ENCODE results near the gene MAD2L1.

The MAD2L1 gene

GRCh38 chr4:120057416-120057815 lies 9.2 kb downstream of the MAD2L1 start:
- DNase-seq, result no peak

DNA sequence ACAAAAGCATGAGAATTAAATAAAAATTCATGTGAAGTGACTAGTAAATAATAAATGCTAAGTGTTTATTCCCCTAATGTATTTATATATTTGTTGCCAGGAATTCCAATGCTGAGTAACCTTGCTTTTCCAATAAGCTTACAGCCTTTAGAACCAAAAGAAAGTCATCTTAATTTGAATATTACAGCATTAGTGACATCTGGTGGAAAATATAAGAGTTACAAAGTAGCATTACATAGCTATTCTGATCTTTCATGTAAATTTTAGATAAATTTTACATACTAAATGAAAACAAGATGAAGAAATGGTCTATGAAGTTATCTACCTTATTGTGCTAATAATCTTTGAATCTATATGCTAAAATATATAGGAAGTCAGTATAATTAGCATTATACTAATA lies 10.4 kb downstream of the MAD2L1 start:
- no peak for DNase-seq

- no peak for DNase-seq
These were observed 10.9 kb downstream of the MAD2L1 start for GRCh38 chr4:120055795-120056194.

GRCh38 chr4:120055162-120055561 lies 11.5 kb downstream of the MAD2L1 start:
- no peak for DNase-seq

GRCh38 chr4:120053911-120054310 lies 12.7 kb downstream of the MAD2L1 start:
- no peak for DNase-seq

DNA sequence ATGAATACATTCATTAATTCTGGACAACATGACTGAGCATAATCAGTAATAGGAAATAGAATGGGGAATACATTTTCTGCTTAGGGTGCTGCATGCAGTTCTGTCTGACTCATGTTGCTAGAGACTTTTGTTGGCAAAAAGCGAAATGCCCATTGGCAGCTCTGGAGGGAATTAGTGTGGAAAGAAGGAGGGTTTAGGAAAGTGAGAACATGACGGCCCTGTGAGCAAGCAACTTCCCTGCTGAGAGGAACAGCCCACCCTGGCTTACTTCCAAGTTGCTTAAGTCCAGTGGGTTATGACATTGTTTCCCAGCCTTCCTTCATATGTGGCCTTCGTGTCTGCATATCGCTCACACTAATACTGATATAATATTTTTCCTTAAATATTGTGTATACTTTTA lies 13.8 kb downstream of the MAD2L1 start:
- no peak for DNase-seq

GRCh38 chr4:120051253-120051652 lies 15.4 kb downstream of the MAD2L1 start:
- DNase-seq, result no peak

- peak; percentile 87 for DNase-seq
These were observed 16.7 kb downstream of the MAD2L1 start for GRCh38 chr4:120049732-120050494.

DNA sequence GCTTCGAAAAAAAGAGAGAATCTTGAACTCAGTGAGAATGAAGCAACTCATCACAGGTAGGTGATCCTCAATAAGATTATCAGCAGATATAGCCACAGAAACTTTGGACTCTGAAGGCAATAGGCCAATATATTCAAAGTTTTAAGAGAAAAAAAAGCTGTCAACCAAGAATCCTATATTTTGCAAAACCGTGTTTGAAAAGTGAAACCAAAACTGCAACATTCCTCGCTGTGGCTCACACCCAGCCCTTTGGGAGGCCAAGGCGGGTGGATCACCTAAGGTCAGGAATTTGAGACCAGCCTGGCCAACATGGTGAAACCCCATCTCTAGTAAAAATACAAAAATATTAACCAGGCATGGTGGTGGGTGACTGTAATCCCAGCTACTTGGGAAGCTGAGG lies 22.8 kb downstream of the MAD2L1 start:
- no peak for DNase-seq

DNA sequence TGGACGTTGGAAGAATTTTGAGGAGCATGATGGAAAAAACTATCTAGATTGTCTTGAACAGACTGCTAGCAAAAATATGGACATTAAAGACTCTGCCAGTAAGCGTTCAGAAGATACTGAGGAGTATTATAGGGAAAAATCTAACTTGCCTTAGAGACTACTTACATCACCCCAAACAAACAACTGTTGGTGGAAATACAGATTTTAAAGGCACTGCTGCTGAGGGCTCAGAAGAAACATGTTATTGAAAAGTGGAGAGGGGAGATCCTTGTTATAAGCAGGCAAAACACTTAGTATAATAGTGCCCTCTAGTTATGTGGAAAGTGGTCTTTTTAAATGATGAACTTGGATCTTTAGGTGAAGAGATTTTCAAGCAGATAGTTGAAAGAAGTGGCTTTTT lies 29.2 kb downstream of the MAD2L1 start:
- no peak for DNase-seq

DNA sequence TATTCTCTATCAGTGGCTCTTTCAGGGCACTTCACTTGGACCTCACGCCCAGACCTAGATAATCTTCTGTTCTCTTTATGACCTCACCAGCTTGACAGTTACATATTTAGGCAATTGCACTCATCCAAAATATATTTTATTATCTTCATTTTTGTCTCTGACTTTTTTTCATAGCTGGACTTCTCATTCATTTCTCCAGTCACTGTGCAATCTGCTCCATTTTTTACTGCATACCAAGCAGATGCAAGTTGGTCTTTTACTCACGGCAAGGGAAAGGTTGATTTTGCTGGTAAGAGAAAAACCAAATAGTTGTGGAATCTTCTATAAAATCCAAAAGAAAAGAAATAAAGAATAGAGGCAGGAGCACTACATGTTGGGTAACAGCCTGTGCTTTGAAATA lies 31.7 kb downstream of the MAD2L1 start:
- no peak for DNase-seq

GRCh38 chr4:120026853-120027252 lies 39.8 kb downstream of the MAD2L1 start:
- no peak for DNase-seq

GRCh38 chr4:120025516-120025915 lies 41.1 kb downstream of the MAD2L1 start:
- no peak for DNase-seq

GRCh38 chr4:120018786-120019185 lies 47.9 kb downstream of the MAD2L1 start:
- no peak for DNase-seq

- no peak for DNase-seq
These were observed 48.5 kb downstream of the MAD2L1 start for GRCh38 chr4:120017939-120018692.

- no peak for DNase-seq
These were observed 54.9 kb downstream of the MAD2L1 start for GRCh38 chr4:120011725-120012124.

DNA sequence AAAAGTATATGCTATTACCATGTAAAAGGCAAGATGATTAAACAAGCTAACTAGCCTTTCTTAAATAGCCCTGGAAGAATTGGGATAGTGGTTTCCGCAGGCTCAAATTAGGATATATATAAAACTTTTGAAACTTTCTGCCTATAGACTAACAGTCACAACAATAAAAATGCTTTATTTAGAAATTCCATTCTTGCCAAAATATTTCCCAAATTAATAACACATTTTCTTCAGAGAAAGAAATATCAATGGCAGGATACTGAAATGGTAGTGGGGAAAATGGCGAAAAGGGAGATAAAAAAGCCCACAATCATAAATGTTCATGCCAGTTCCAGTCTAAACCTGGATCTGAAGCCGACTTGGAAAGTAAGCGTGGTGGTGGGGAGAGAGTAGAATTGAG lies 56.0 kb downstream of the MAD2L1 start:
- DNase-seq, result no peak

- no peak for DNase-seq
These were observed 56.9 kb downstream of the MAD2L1 start for GRCh38 chr4:120009731-120010130.

- DNase-seq, result no peak
These were observed 57.7 kb downstream of the MAD2L1 start for GRCh38 chr4:120008957-120009356.

DNA sequence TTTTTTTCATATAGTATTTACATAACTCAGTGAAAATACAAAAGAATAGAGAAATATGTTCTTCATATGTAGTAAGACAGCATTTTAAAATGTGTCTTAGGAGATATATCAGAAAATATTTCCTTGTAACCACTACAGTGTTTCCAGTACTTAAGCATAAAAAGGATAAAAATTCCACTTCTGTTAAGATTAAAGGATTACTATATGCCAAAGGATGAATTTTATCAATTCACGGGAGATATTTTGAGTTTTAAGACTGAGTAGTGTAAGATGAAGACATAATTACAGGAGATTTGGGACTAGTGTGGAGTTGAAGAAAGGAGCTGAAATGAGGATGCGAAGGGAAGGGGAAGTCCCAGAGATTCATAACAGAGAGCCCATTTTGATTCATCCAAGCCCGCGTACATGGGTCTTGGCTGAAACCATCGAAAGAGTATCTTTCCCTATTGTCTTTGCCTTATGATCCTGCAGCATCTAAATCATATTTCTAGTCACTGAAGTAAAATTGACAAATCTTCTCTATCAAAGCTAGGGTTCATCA lies 58.7 kb downstream of the MAD2L1 start:
- no peak for DNase-seq

GRCh38 chr4:120007191-120007871 lies 59.3 kb downstream of the MAD2L1 start:
- no peak for DNase-seq
